Inflammatory macrophage (primary cell): Measurements from ENCODE around the gene RHEX.

ENCODE experiments used
- DNase-seq, 2 donors: peaks; one replicate each; pipeline ENCODE4 v3.0.0-alpha.2; 2020 to 2022

RHEX gene

DNA sequence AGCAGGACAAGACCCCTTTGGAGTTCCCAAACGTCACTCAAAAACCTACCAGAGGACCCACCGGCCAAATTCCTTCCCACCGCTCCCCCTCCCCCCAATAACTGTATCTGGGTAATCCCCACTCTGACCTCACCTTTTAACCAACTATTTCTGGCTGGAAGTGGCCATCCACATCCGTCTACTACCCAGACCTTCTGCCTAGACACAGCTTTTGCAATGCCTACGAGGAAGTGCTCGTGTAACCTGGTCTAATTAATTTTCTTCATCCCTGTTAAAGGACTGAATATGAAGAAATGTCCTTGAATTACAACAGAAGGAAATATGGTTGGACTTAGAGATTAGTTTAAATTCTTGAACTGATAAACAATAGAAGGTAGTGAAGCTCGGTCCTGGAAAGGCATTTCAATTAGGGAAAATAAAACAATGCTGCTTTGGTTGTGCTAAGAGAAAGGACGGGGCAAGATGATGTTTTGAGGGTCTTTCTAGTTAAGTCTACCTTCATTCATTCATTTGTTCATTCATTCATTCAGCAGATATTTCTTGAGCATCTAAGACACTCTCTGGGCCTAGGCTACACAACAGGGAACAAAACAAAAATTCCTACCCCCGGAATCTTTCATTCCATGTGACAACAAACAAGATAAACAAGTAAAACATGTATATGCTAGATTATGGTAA lies 45.4 kb downstream of the RHEX start:
- peak; percentile 19 to 49 for DNase-seq

DNA sequence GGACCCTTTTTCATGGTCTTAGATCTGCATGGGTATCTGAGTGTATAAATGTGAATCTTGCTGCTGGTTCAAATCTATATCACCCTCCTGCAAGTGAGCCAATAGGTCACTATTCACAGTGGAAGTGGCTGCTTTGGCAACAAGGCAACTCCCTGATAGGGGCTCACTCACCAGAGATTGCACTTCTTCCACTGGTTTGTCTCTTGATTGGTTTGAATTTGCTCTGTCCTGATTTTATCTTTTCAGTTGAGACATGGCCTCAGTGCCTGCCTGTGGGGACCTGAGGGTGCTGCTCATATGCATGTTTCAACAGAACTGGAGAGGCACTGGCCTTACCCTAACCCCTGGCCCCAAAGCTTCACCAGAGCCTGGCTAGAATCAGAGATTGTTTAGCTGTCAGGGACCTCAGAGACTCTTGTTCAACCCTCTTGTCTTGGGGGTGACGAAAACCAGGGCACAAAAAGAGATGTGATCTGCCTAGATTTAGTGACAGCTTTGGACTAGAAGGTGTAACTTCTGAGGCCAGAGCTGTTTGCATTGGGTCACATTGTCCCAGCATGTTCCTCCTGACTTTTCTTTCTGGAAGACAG lies 47.3 kb downstream of the RHEX start:
- peak in 1 of 2 donors; percentile 15 for DNase-seq

DNA sequence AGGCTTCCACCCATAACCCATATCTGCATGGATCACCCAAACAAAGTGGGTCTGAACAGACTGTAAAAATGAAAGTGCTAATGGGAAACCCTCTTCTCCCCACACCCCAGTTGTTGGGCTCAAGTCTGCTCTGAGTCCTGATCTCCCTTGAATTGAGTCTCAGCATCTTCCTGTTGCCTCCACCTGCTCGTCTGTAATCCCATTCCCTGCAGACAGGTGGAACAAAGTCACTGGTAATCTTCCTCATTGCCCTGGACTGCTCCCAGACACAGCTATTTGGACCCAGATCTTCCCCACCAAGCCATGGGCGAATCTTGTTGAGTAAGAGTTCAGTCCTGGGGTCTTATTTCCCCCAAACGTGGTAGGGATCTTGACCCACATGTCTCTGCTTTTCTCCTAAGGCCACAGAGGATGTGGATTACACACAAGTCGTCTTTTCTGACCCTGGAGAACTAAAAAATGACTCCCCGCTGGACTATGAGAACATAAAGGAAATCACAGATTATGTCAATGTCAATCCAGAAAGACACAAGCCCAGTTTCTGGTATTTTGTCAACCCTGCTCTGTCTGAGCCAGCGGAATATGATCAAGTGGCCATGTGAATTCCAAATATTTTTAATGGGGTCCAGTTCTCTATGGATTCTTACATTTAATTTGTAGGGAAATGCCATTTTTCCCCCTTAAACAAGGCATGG lies 48.5 kb downstream of the RHEX start:
- no peak for DNase-seq

DNA sequence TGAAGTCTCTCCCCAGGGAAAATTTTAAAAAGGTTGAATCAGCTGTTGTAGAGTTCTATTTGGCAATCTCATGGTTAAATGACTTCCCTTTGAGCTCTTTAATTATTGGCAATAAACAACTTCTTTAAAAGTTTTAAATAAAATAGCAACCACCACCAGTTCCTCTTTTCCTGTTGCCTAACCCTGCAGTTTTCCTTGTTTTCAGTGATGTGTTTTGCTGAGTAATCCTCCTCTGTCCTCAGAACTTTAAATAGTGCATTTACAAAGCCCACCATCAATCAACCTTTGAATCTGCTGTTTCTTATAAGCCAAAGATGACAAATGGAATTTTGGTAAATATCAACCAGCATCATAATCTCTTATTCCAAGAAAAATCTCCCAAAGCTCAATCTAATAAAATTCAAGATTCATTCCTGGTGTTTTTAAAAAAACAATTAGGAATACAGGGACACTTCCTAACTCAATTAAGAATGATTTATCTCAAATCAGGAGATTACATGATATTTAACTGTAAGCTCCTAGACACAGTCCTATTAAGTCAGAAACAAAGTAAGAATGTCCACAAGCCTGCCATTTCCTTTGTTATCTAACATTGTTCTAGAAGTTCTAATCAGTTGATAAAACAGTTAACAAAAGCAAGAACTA lies 49.4 kb downstream of the RHEX start:
- DNase-seq: peak; percentile 77 to 91

DNA sequence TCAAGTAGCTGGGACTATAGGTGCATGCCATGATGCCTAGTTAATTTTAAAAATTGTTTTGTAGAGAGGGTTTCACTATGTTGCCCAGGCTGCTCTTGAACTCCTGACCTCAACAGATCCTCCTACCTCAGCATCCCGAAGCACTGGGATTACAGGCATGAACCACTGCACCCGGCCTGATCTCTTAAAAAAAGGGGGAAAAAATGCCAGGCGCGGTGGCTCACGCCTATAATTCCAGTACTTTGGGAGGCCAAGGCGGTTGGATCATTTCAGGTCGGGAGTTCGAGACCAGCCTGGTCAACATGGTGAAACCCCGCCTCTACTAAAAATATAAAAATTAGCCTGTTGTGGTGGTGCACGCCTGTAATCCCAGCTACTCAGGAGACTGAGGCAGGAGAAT lies 51.0 kb downstream of the RHEX start:
- no peak for DNase-seq

DNA sequence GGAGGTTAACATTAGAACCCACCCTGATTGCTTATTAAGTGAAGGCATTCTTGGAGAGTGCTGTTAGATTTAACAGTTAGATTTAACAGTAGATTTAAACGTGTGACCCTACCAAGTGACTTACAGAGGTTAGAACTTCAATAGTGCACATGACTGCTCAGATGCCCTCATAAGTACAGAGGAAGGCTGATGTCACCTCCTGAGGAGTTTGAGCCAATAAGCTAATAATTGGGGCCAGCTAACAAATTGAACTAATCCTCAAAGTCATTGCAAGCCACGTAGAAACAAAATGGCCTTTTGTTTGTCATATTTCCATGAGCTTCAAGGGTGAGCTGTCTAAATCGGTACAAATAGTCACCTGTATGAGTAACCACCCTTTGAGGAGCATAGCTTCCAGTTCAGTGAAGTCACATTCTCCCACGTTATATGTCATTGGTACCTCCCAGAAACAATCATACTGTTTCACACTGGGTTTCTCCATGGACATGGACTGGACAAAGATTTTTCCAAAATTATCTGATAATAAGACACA lies 52.6 kb downstream of the RHEX start:
- DNase-seq: peak in 1 of 2 donors; percentile 47

DNA sequence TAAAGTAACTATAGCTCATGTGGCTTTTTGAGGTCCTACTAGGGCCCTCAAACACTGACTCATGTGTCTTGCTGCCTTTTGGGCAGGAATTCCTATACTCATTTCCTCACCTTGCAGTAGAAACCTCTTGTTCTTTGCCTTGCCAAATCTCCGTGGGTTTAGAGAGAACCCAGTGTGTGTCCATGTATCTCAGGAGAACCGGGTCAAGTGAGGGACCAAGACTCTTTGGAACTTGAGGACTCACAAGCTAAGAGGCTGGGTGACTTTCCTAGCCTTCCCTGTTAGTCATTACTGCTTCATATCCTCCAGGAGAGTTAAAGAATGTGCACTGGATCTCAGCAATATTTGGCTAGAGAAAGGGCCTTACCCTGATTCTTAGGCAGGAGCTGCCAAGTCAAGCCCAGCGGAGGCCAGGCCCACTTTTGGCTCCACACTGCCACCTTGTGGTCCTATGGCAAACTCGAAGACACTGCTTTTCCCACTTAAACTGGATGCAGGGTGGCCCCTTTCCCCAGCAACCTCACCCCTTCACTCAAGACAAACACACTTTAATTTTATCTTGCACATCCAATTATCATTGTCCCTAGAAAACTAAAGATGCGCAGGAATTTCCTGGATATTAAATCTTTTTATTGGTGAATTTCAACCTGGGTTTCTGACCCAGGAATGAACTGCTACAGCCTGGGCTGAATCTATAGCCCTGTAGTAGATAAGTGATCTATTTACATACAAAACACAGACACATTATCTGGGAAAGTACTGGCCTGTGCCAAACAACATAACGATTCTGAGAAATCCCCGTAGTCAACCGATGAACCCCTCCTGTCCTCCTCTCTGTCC lies 53.6 kb downstream of the RHEX start:
- peak; percentile 88 for DNase-seq

DNA sequence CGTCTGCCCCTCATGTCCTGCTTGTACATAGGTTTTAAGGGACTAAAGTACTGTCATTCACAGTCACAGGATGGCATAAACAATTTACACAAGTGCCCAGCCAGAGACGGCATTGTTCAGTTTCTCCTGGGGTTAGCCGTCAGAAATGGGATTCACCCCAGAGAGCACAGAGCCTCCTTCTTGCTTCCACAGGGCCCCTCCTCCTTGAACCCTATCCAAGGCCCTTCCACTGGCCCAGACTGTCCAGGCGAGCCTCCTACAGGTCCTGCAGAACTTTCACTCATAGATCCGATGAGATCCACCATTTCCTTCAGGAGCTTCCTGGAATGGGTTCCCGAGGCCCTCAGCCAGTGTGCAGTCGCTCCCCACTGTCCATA lies 54.2 kb downstream of the RHEX start:
- no peak for DNase-seq

DNA sequence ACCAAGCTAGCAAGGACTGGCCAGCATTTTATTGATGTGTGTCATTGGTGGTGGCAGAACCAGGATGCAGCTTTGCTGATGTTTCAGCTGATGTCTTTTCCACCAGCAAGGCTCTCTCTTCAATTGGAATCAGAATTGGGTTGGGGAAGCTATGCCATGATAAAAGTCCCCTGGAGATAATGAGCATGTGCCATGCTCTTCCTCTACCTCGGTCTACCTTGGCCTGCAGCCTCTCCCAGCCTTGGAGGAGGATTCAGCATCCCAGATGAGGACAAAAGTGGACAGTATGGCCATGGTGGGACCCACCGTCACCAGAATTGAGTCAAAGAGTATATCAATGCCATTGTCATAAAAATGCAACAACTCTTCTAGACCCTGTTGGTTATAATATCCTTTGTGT lies 55.7 kb downstream of the RHEX start:
- no peak for DNase-seq

DNA sequence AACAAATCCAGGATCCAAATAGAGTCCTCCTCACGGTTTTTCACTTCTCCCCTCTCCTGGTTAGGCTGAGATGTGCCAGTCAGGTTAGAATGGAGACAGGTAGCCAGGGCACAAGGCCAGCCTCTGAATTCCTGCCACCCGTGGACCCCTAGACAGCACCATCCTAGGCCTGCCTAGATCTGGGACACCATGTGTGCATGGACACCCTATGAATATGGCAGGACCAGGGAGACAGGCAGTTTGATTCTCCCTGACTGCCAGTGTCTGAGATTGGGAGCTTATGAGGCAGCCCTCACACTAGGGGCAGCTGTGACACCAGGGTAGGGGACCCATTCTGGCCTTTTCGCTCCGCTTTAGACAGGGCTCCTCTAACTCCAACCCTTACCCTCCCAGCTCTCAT lies 56.7 kb downstream of the RHEX start:
- no peak for DNase-seq

DNA sequence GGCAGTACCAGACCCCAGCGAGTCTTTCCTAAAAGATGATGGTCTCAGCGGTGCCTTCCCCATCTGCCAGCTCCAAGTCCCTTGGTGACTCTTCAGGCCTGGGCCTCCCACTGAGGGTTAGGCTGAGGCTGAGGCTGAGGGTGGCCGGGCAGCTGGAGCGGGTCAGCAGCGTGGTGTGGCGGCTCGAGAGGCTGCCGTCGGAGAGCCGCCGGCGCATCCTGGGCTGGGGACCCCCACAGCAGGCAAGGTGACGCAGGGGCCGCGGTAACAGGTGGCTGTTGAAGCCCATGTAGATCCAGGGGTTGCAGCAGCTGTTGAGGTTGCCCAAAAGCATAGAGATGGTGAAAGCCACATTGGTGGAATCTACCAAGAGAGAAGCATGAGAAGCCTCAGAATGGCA lies 57.2 kb downstream of the RHEX start:
- DNase-seq: no peak

DNA sequence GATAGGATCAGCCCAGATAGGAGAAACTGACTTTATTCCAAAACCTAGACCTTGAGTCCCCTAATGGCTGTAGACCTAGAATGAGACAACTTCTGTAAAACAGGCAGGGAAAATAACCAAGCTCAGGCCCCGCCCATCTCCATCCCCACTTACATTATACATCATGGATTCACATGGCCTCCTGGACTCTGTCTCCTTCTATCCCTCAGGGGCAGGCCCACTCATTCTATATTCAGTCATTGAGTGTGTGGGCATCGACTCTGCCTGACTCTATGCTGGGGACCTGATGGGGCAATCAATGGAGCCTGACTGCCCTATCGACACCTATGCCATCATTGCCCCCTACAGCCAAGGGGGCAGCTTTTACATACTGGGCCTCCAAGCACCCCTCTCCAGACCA lies 57.8 kb downstream of the RHEX start:
- no peak for DNase-seq

DNA sequence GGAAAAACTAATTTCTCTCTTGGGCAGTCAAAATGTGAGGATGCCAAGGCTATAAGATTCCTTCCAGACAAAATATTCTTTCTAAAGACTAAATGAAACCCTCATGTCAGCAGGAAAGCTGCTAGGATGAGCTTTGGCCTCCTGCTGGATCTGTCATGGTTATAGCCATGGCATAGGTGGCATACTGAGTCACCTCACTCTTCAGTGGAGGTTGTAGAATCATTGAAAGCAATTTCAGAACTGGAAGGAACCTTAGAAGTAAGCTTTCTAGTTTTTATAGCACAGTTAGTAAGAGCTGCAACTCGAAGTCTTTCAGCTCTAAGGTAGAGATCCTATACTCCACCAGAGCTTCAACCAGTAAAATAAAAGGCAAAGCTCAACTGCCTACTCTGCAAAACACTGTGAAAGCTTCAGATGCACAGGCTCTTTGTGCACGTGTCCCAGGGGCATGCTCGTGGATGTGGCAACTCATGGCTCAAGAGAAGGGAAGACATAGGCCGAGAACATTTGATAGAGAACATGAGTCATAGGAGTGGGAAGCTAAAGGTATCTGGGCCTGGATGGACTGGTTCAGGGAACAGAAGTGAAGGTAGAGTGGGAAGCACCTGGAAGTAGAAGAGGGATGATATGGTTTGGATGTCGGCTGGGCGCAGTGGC lies 58.4 kb downstream of the RHEX start:
- no peak for DNase-seq

DNA sequence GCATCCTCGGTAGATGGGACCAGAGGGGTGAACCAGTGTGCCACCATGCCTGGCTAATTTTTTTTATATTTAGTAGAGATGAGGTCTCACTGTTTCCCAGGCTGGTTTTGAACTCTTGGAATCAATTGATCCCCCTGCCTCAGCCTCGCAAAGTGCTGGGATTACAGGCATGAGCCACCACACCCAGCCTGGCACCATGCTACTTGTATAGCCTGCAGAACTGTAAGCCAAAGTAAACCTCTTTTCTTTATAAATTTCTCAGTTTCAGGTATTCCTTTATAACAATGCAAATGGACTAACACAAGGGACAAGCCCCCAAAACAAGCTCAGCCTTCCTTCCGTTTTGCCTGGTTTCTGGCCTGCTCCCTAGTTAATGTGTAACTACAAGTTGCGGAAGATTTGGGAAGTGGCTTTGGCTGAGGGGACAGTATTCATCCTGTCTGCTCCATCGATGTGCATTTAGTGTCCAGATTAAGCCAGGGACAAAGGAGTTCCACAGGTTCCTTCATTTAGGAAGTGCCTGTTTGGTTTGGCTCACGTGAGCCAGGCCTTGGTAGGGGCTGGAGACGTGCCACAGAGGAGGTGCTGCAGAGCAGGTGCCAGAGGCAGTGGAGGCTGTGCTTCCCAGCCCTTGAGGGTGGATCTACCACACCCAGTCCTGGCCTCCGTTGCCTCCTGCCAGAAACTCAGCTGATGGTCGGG lies 59.8 kb downstream of the RHEX start:
- DNase-seq: no peak

DNA sequence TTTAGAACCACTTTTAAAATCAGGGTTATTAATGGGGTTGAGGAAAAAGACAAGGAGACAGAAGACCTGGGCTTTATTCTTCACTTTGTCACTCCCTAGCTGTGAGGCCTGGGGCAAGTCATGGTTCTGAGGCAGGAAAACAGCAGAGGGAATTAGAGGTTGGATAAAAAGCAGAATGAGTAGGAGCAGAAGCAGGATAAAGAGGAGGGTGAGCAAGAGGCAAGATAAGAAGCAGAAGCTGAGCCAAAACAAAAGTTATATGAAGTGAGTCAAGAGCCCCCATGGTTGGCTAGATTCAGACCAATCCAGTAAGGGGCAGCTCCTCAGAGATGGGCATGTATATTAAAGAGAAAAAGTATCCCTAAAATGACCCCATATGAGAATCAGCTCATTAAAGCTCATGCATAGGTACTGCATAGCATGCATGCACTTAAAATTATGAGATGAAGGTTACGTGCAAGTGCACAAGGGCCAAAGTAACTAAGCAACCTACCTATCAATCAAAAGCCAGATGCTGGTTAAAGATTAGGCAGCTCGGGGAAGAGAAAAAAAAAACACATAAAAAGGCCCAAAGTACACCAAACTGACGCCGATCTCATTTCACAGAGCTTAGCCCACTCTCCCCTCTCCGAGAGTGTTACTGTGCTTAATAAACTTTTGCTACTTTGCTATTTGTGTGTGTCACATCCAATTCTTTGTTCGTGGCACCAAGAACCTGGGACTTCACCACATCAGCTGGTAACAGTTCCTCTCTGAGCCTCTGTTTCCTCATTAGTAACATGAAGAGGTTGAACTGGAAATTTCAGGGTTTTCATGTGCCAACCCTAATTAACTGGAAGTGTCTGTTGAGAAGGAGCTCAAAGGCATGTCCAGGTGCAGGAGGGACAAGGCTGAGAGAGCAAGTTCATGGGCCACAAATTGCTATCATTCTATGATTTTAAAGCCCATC lies 62.0 kb downstream of the RHEX start:
- DNase-seq: peak; percentile 47 to 60

DNA sequence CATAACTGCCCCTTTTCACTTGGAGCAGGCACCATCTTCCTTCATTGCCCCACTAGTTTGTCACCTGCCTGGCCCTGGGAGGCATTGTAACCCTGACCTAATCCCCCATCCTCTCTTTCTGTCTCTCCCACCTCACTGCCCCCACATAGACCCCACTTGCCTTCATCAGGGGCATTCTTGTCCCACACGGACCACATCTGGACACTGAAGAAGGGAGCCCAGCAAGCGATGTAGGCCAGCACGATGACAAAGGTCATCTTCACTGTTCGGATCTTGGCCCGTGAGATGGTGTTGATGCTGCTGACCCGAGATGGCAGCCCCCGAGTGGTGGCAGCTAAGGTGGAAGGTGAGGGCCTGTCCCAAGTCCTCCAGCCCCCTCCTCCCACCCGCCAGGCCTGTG lies 62.8 kb downstream of the RHEX start:
- no peak for DNase-seq

DNA sequence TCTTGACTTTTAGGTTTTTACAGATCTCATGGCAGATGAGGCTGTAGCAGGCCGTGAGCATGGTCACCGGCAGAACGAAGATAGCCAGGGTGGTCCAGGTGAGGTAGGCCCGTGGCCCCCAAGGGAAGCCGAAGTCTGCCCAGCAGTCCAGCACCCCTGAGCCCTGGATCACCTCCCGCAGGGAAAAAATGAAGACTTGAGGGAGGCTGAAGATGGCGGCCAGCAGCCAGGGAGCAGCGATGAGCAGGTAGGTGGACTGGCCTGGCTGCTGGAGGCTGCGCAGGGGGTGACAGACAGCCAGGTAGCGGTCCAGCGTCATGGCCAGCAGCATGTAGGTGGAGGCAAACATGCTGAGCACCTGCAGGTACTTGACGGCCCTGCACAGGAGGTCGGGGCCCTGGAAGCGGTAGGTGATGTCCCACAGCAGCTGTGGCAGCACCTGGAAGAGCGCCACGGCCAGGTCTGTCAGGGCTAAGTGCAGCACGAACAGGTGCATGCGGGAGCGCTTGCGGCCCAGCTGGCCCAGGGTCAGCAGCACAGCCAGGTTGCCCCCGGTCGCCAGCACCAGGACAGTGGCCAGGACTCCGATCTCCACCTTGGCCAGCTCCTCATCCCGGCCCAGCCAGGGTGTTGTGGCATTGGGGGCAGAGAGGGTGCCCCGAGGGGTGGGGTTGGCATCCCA lies 63.4 kb downstream of the RHEX start:
- DNase-seq: no peak

DNA sequence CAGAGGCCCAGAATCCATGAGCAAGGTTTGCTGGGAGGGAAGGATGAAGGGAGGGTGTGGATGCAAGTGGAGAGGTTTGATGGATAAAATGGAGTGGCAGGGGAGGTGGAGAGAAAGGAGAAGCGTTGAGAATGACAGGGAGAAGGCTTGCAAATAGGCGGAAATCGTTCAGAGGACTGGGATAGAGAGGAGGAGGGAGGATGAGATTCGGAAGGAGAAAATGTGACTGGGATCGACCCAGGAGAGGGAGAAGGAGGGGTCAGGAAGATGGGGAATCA lies 63.8 kb downstream of the RHEX start:
- DNase-seq: no peak

DNA sequence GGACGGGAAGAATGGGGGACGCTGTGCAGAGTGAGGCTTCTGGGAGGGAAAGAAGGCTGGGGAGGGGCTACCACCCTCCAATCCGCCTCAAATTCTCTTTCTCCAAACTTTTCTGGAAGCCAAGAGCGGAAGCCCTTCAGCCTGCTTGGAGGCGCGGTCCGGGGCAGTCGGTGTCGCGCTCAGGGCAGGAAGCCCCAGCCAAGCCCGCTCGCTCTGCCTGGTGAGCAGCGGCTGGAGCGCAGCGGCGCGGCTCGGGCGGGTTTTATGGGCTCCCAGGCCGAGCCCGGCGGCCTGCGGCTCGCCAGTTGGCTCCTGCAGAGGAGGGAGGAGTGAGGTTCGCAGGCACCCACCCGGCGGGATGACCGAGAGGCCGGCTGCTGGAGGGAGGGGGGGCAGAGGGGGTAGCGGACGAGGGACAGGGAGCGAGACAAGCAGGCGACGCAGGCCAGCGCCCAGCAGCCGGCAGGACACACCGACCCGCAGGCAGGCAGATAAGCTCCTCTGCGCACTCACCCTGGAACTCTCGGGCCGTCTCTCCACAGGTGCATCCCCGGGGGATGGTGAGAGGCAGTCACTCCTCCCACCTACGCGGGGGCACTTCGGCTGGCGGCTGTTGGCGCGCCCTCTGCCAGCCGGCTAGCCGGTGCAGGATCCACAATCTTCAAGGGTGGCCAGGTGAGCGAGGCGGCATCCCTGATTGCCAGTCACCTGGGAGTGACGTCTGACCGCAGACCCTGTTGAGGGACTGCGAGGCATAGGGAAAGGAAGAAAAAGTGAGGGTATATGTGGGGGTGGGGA lies 64.4 kb downstream of the RHEX start, which contains the start of gene AVPR1B:
Gene AVPR1B (minus strand): TSS at position 238 of the 798 bp plus-strand sequence. CDS start 498 bp downstream, outside the sequence.
- DNase-seq: peak in 1 of 2 donors; percentile 27
